Smooth muscle cell (in vitro differentiated cells): ENCODE data around the gene AVL9. TPM values are rescaled to one million over a fixed set of nuclear protein-coding genes. Genes with fewer than 3 reads are reported as not detected.

Experiments used
- DNase-seq: peaks from one replicate; lab custom pipeline; 2025; ENCODE audit not compliant: unreplicated experiment; lab: John Stamatoyannopoulos, UW
- H2AFZ ChIP-seq: fragments of 200-600 bp; sonication (generic); 2 replicates; pipeline ENCODE4 v1.6.0; 2016; ENCODE audit warnings: antibody characterized with exemption, low read depth, mild to moderate bottlenecking
- H3F3A ChIP-seq: fragments of 200-600 bp; sonication (generic); 2 replicates; pipeline ENCODE4 v1.6.0; 2017; ENCODE audit warnings: antibody characterized with exemption, low read depth
- H3K27ac ChIP-seq: fragments of 200-600 bp; sonication (generic); 2 replicates; pipeline ENCODE4 v1.5.1; 2016; ENCODE audit warnings: low read depth, mild to moderate bottlenecking
- H3K27me3 ChIP-seq: fragments of 200-600 bp; sonication (generic); 2 replicates; pipeline ENCODE4 v1.6.1; 2016; ENCODE audit warnings: low read depth, mild to moderate bottlenecking
- H3K36me3 ChIP-seq: fragments of 200-600 bp; sonication (generic); 2 replicates; pipeline ENCODE4 v1.5.1; 2016; ENCODE audit warnings: low read depth
- H3K4me1 ChIP-seq: fragments of 200-600 bp; sonication (generic); 2 replicates; pipeline ENCODE4 v1.5.1; 2016; ENCODE audit warnings: low read depth
- H3K4me2 ChIP-seq: fragments of 200-600 bp; sonication (generic); 2 replicates; pipeline ENCODE4 v1.6.0; 2016; ENCODE audit warnings: mild to moderate bottlenecking
- H3K4me3 ChIP-seq: fragments of 200-600 bp; sonication (generic); 2 replicates; pipeline ENCODE4 v1.5.1; 2016; ENCODE audit warnings: mild to moderate bottlenecking
- H3K79me2 ChIP-seq: fragments of 200-600 bp; sonication (generic); 2 replicates; pipeline ENCODE4 v1.6.0; 2016; ENCODE audit warnings: low read depth, mild to moderate bottlenecking
- H3K9ac ChIP-seq: fragments of 200-600 bp; sonication (generic); 2 replicates; pipeline ENCODE4 v1.6.0; 2016; ENCODE audit warnings: low read depth
- H3K9me3 ChIP-seq: fragments of 200-600 bp; sonication (generic); replicated peaks from 2 replicates; pipeline ENCODE4 v1.5.1; 2016; ENCODE audit warnings: low read depth
- H4K20me1 ChIP-seq: fragments of 200-600 bp; sonication (generic); 2 replicates; pipeline ENCODE4 v1.6.0; 2016; ENCODE audit warnings: low read depth
- WGBS: methylation state at CpG from one replicate; pipeline ENCODE4 v1.1.7; 2016; ENCODE audit warnings: low lambda C conversion rate; 5-methylcytosine and 5-hydroxymethylcytosine counted together
- polyA plus RNA-seq: library from polyadenylated mRNA; unstranded; fragments of >200 nt; fragmentation: Nextera tagmentation; extraction: Ambion mirVana; gene quantifications from 2 replicates; pipeline ENCODE4 v1.2.1, GENCODE V29; 2016
- total RNA-seq: library from RNA; depleted of rRNA; stranded (reverse); fragments of >200 nt; gene quantifications from 2 replicates; pipeline ENCODE4 v1.2.3, GENCODE V29; 2014
- TF ChIP-seq, protein P1 (sequence below): fragments of 200-600 bp; sonication (generic); IDR thresholded peaks from 2 replicates; pipeline ENCODE4 v1.5.1; 2017; ENCODE audit warnings: borderline replicate concordance, mild to moderate bottlenecking, antibody characterized with exemption; ENCODE audit not compliant: insufficient read depth, poor library complexity, severe bottlenecking

The AVL9 gene
- total and polyA plus RNA-seq, 2 experiments from 2014 or later: 13.1 to 32.3 TPM

DNA sequence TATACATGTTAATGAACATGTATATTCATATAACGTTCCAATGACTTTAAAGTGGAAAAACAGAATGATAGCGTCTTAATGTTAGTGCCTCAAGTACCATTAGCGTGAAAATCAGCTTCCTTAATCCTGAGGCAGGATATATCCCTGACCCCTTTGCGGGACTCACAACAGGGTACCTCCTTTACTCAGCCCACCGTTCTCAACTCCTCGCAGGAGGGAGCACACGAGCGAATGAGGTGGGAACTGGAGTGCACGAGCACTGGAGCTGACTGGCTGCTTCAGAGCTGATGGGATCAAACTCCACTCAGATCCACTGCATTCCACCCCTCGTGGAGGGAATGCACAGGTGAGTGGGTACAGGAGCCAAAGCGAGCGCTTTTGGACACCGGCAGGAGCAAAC lies 36.1 kb downstream of the AVL9 start:
- no peak for DNase-seq
- no peaks in the 10 kb centered on the region for H3K4me1 ChIP-seq
- H3K9me3 ChIP-seq: no peaks in the 10 kb centered on the region
- H3K79me2 ChIP-seq: peaks cover 54% of the 10 kb centered on the region
- H3K9ac ChIP-seq: no peak overlapping the region
- H3K4me2 ChIP-seq: no peak overlapping the region
- H3K36me3 ChIP-seq: no peaks in the 10 kb centered on the region
- no peaks in the 10 kb centered on the region for H3F3A ChIP-seq
- no peak overlapping the region for H3K4me3 ChIP-seq
- WGBS: 93% methylated on average over 13 of the region's 13 CpGs
- H2AFZ ChIP-seq: no peak overlapping the region
- H4K20me1 ChIP-seq: peaks cover 94% of the 10 kb centered on the region
- TF ChIP-seq, protein P1, sequence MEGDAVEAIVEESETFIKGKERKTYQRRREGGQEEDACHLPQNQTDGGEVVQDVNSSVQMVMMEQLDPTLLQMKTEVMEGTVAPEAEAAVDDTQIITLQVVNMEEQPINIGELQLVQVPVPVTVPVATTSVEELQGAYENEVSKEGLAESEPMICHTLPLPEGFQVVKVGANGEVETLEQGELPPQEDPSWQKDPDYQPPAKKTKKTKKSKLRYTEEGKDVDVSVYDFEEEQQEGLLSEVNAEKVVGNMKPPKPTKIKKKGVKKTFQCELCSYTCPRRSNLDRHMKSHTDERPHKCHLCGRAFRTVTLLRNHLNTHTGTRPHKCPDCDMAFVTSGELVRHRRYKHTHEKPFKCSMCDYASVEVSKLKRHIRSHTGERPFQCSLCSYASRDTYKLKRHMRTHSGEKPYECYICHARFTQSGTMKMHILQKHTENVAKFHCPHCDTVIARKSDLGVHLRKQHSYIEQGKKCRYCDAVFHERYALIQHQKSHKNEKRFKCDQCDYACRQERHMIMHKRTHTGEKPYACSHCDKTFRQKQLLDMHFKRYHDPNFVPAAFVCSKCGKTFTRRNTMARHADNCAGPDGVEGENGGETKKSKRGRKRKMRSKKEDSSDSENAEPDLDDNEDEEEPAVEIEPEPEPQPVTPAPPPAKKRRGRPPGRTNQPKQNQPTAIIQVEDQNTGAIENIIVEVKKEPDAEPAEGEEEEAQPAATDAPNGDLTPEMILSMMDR: no peak
- H3K27me3 ChIP-seq: no peaks in the 10 kb centered on the region
- no peak overlapping the region for H3K27ac ChIP-seq

DNA sequence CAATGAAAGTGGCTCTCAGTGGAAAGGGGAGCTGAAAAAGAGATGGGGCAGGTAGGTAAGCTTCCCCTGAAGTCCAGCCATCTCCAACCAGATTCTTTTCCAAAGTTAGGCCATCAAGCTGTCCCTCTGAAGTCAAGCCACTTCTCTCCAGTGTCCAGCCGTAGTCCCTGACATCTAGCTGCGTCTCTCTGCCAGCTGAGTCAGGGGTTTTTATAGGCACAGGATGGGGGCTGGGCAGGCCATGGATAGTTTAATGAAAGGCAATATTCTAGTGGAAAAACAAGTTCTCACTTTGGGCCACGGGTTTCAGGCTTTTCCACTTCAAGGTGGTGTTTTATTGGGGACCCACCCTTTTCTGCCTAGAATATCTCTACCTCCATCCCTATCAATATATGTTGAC lies 36.8 kb downstream of the AVL9 start:
- Histone ChIP-seq H2AFZ (no peak overlapping the region), H4K20me1 (peaks cover 98% of the 10 kb centered on the region), H3K79me2 (peaks cover 58% of the 10 kb centered on the region), H3K4me3 (no peak overlapping the region), H3F3A (no peaks in the 10 kb centered on the region), H3K4me1 (no peaks in the 10 kb centered on the region), H3K27me3 (no peaks in the 10 kb centered on the region), H3K9ac (no peak overlapping the region), H3K9me3 (no peaks in the 10 kb centered on the region), H3K36me3 (no peaks in the 10 kb centered on the region), H3K4me2 (no peak overlapping the region), H3K27ac (no peak overlapping the region)
- TF ChIP-seq, protein P1: no peak
- WGBS: 40% methylated on average over 3 of the region's 3 CpGs
- DNase-seq: no peak

- Histone ChIP-seq H4K20me1 (peaks cover 96% of the 10 kb centered on the region), H3K27ac (no peak overlapping the region), H3K4me3 (no peak overlapping the region), H3K4me2 (no peak overlapping the region), H3K27me3 (no peaks in the 10 kb centered on the region), H3K9ac (no peak overlapping the region), H2AFZ (no peak overlapping the region), H3K36me3 (no peaks in the 10 kb centered on the region), H3K4me1 (no peaks in the 10 kb centered on the region), H3F3A (no peaks in the 10 kb centered on the region), H3K79me2 (peaks cover 62% of the 10 kb centered on the region), H3K9me3 (no peaks in the 10 kb centered on the region)
- TF ChIP-seq, protein P1: no peak
- no peak for DNase-seq
- 92% methylated on average over 5 of the region's 5 CpGs for WGBS
Observed at GRCh38 chr7:32532716-32533115, 37.4 kb downstream of the AVL9 start.

- Histone ChIP-seq H3K27me3 (no peaks in the 10 kb centered on the region), H2AFZ (no peak overlapping the region), H4K20me1 (peaks cover 96% of the 10 kb centered on the region), H3K79me2 (peaks cover 70% of the 10 kb centered on the region), H3K4me1 (no peaks in the 10 kb centered on the region), H3K4me3 (no peak overlapping the region), H3K9me3 (no peaks in the 10 kb centered on the region), H3K4me2 (no peak overlapping the region), H3K9ac (no peak overlapping the region), H3K27ac (no peak overlapping the region), H3F3A (no peaks in the 10 kb centered on the region), H3K36me3 (no peaks in the 10 kb centered on the region)
- 96% methylated on average over 8 of the region's 8 CpGs for WGBS
- DNase-seq: no peak
- TF ChIP-seq, protein P1: no peak
Observed at GRCh38 chr7:32533276-32534029, 38.2 kb downstream of the AVL9 start.
